ENCODE measurements around the gene FAXDC2. TPM values are rescaled to one million over a fixed set of nuclear protein-coding genes. Genes with fewer than 3 reads are reported as not detected.
"Not testable (repeated sequence)": the region's sequence is repeated elsewhere in the genome, so short reads cannot be mapped to it uniquely, and the experiment has no call there.

FAXDC2 gene
- total RNA-seq, 2 experiments from 2014 or later, result not detected

- DNase-seq; H3K4me3 Mint-ChIP-seq; CTCF ChIA-PET; intact Hi-C loops (cut with micrococcal nuclease); H3K9me3 Mint-ChIP-seq; H3K27ac Mint-ChIP-seq; H3K27me3 Mint-ChIP-seq (ENCODE audit: low read depth): not testable (repeated sequence)
- H3K4me1 Mint-ChIP-seq (ENCODE audit: low read depth), result peaks cover 16% of the 10 kb centered on the region
- H3K36me3 Mint-ChIP-seq (ENCODE audit: low read depth), result peaks cover 41% of the 10 kb centered on the region
Measured at GRCh38 chr5:154822896-154823295, 27.5 kb downstream of the FAXDC2 start.

DNA sequence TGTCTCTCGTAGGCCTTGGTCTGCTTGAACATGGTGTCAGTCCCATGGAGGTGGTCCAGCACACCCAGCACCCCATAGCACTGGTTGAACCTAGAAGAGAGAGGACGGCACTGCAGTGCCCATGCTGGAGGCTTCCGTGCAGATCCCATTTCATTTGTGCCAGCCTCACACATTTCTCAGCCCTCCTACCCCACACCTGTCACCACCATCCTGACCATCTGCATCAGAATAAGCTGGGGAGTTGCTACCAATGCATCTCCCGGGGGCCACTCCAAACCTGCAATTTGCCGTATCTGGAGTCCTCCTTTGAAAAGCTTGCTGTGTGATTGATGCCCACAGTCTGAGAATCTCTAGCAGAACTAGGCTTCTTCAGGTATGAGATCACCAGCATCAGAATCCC is 30.0 kb downstream of the FAXDC2 start:
- H3K27ac Mint-ChIP-seq, result no peak overlapping the region
- H3K4me3 Mint-ChIP-seq, result no peak overlapping the region
- intact Hi-C loops (cut with micrococcal nuclease), result no loop called here
- CTCF ChIA-PET, result interaction anchor here (0.7 kb wide), 1 partner anchor 10 kb away, joined by 3 read pairs; no protein-coding TSS in a partner anchor
- peaks cover 3% of the 10 kb centered on the region for H3K4me1 Mint-ChIP-seq (ENCODE audit: low read depth)
- H3K9me3 Mint-ChIP-seq, result no peaks in the 10 kb centered on the region
- H3K27me3 Mint-ChIP-seq (ENCODE audit: low read depth), result no peaks in the 10 kb centered on the region
- peaks cover 48% of the 10 kb centered on the region for H3K36me3 Mint-ChIP-seq (ENCODE audit: low read depth)
- DNase-seq, result no peak

DNA sequence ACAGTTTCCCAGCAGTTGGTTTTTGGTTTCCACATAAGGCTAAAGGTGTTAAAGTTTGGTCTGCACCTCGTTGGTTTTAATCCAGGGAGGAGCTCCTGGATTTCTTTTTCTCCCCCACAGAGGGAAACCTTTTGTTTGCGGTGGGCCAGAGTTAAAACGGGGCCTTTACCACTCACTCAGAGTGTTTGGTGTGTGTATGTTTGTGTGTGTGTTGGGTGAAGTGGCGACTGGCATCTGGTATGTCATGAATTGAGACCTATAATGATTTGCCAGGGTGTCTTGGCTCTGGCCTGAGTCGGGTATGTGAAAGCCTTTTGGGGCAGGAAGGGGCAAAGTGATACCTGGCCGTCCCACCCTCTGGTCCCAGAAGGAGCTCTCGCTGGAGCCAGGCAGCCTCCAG is 30.9 kb downstream of the FAXDC2 start:
- intact Hi-C loops (cut with micrococcal nuclease), result no loop called here
- peaks cover 54% of the 10 kb centered on the region for H3K36me3 Mint-ChIP-seq (ENCODE audit: low read depth)
- H3K27me3 Mint-ChIP-seq (ENCODE audit: low read depth), result no peaks in the 10 kb centered on the region
- no peaks in the 10 kb centered on the region for H3K9me3 Mint-ChIP-seq
- peaks cover 5% of the 10 kb centered on the region for H3K4me1 Mint-ChIP-seq (ENCODE audit: low read depth)
- no peak overlapping the region for H3K4me3 Mint-ChIP-seq
- no peak overlapping the region for H3K27ac Mint-ChIP-seq
- no peak for DNase-seq
- CTCF ChIA-PET, result interaction anchor here (1.2 kb wide), 1 partner anchor 169 kb away, joined by 3 read pairs; no protein-coding TSS in a partner anchor

- H3K4me3 Mint-ChIP-seq, result no peak overlapping the region
- intact Hi-C loops (cut with micrococcal nuclease), result no loop called here
- DNase-seq, result no peak
- CTCF ChIA-PET, result interaction anchor here (1.2 kb wide), 1 partner anchor 169 kb away, joined by 3 read pairs; no protein-coding TSS in a partner anchor
- peaks cover 5% of the 10 kb centered on the region for H3K4me1 Mint-ChIP-seq (ENCODE audit: low read depth)
- no peaks in the 10 kb centered on the region for H3K27me3 Mint-ChIP-seq (ENCODE audit: low read depth)
- peaks cover 53% of the 10 kb centered on the region for H3K36me3 Mint-ChIP-seq (ENCODE audit: low read depth)
- no peak overlapping the region for H3K27ac Mint-ChIP-seq
- H3K9me3 Mint-ChIP-seq, result no peaks in the 10 kb centered on the region
Measured at GRCh38 chr5:154818471-154819116, 31.8 kb downstream of the FAXDC2 start.

- intact Hi-C loops (cut with micrococcal nuclease), result no loop called here
- H3K27ac Mint-ChIP-seq, result no peak overlapping the region
- H3K9me3 Mint-ChIP-seq, result no peaks in the 10 kb centered on the region
- peaks cover 10% of the 10 kb centered on the region for H3K4me1 Mint-ChIP-seq (ENCODE audit: low read depth)
- H3K4me3 Mint-ChIP-seq, result no peak overlapping the region
- CTCF ChIA-PET, result no interaction called here
- H3K27me3 Mint-ChIP-seq (ENCODE audit: low read depth), result no peaks in the 10 kb centered on the region
- H3K36me3 Mint-ChIP-seq (ENCODE audit: low read depth), result peaks cover 54% of the 10 kb centered on the region
- DNase-seq, result no peak
Measured at GRCh38 chr5:154817815-154818214, 32.6 kb downstream of the FAXDC2 start.

- no peak overlapping the region for H3K4me3 Mint-ChIP-seq
- intact Hi-C loops (cut with micrococcal nuclease), result no loop called here
- peaks cover 17% of the 10 kb centered on the region for H3K4me1 Mint-ChIP-seq (ENCODE audit: low read depth)
- H3K9me3 Mint-ChIP-seq, result no peaks in the 10 kb centered on the region
- H3K27me3 Mint-ChIP-seq (ENCODE audit: low read depth), result no peaks in the 10 kb centered on the region
- peaks cover 57% of the 10 kb centered on the region for H3K36me3 Mint-ChIP-seq (ENCODE audit: low read depth)
- CTCF ChIA-PET, result no interaction called here
- no peak overlapping the region for H3K27ac Mint-ChIP-seq
- DNase-seq, result no peak
Measured at GRCh38 chr5:154816891-154817492, 33.4 kb downstream of the FAXDC2 start.

GRCh38 chr5:154815684-154816247 is 34.6 kb downstream of the FAXDC2 start:
- Mint-ChIP-seq H3K36me3 (ENCODE audit: low read depth) (peaks cover 63% of the 10 kb centered on the region), H3K9me3 (no peaks in the 10 kb centered on the region), H3K27me3 (ENCODE audit: low read depth) (no peaks in the 10 kb centered on the region), H3K4me3 (no peak overlapping the region), H3K27ac (no peak overlapping the region), H3K4me1 (ENCODE audit: low read depth) (peaks cover 28% of the 10 kb centered on the region)
- CTCF ChIA-PET, result no interaction called here
- intact Hi-C loops (cut with micrococcal nuclease), result no loop called here
- DNase-seq, result no peak

GRCh38 chr5:154815025-154815424 is 35.4 kb downstream of the FAXDC2 start:
- CTCF ChIA-PET, result no interaction called here
- intact Hi-C loops (cut with micrococcal nuclease), result no loop called here
- Mint-ChIP-seq H3K9me3 (no peaks in the 10 kb centered on the region), H3K27me3 (ENCODE audit: low read depth) (no peaks in the 10 kb centered on the region), H3K4me1 (ENCODE audit: low read depth) (peaks cover 28% of the 10 kb centered on the region), H3K27ac (peak overlapping the region; percentile 53), H3K4me3 (no peak overlapping the region), H3K36me3 (ENCODE audit: low read depth) (peaks cover 63% of the 10 kb centered on the region)
- DNase-seq, result no peak

GRCh38 chr5:154813736-154814135 is 36.7 kb downstream of the FAXDC2 start:
- Mint-ChIP-seq H3K27ac (peak overlapping the region; percentile 36), H3K9me3 (no peaks in the 10 kb centered on the region), H3K36me3 (ENCODE audit: low read depth) (peaks cover 62% of the 10 kb centered on the region), H3K4me3 (no peak overlapping the region), H3K4me1 (ENCODE audit: low read depth) (peaks cover 28% of the 10 kb centered on the region), H3K27me3 (ENCODE audit: low read depth) (no peaks in the 10 kb centered on the region)
- intact Hi-C loops (cut with micrococcal nuclease), result no loop called here
- no peak for DNase-seq
- CTCF ChIA-PET, result interaction anchor here (1.4 kb wide), 1 partner anchor 164 kb away, joined by 3 read pairs; no protein-coding TSS in a partner anchor

DNA sequence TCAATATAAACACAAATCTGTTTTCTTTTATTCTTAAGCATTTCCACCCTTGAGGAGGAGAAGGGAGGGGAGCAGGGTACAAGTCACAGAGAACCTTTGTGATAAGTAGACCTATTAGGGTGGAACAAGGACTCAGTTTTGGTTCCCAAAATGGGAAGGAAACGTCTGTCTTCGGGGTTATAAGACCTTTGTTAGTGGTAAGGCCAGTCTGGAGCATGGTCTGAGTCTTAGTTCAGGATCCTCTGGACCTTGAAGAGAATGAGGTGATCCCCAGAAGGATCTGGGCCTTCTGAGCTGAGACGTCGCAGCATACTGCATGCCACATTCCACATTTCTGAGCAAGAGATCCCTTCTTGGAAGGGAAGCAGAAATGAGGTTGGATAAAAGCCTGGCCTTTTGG is 37.2 kb downstream of the FAXDC2 start:
- Mint-ChIP-seq H3K4me3 (no peak overlapping the region), H3K4me1 (ENCODE audit: low read depth) (peaks cover 28% of the 10 kb centered on the region), H3K36me3 (ENCODE audit: low read depth) (peaks cover 68% of the 10 kb centered on the region), H3K9me3 (no peaks in the 10 kb centered on the region), H3K27ac (peak overlapping the region; percentile 14), H3K27me3 (ENCODE audit: low read depth) (no peaks in the 10 kb centered on the region)
- CTCF ChIA-PET, result interaction anchor here (1.4 kb wide), 1 partner anchor 163 kb away, joined by 3 read pairs; no protein-coding TSS in a partner anchor
- intact Hi-C loops (cut with micrococcal nuclease), result no loop called here
- DNase-seq, result no peak

- intact Hi-C loops (cut with micrococcal nuclease), result loop anchor here (1.0 kb wide), 2 partner anchors 57 to 162 kb away; partner anchors contain the start of gene LARP1
- Mint-ChIP-seq H3K4me3 (no peak overlapping the region), H3K27me3 (ENCODE audit: low read depth) (no peaks in the 10 kb centered on the region), H3K27ac (peak overlapping the region; percentile 11), H3K9me3 (no peaks in the 10 kb centered on the region), H3K4me1 (ENCODE audit: low read depth) (peaks cover 25% of the 10 kb centered on the region), H3K36me3 (ENCODE audit: low read depth) (peaks cover 67% of the 10 kb centered on the region)
- peak; percentile 77 for DNase-seq
- CTCF ChIA-PET, result interaction anchor here (0.9 to 2.1 kb wide), 4 partner anchors 10 to 161 kb away, joined by 3 to 12 read pairs (median 4); no protein-coding TSS in a partner anchor
Measured at GRCh38 chr5:154811653-154812465, 38.5 kb downstream of the FAXDC2 start.

DNA sequence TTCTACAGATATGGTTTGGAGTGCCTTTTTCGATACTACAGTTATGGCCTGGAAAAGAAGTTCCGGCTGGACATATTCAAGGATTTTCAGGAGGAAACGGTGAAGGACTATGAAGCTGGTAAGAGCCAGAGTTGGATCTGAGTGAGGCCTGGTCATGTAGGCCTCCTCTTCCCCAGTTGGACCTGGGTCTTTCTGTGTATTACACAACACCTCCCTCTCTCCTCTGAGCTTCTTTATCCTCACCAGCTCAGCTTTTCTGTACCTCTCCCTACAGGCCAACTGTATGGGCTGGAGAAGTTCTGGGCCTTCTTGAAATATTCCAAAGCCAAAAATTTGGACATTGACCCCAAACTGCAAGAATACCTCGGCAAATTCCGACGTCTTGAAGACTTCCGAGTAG is 39.2 kb downstream of the FAXDC2 start:
- no peaks in the 10 kb centered on the region for H3K27me3 Mint-ChIP-seq (ENCODE audit: low read depth)
- CTCF ChIA-PET, result interaction anchor here (0.6 to 2.1 kb wide), 5 partner anchors 9 to 161 kb away, joined by 3 to 12 read pairs (median 3); no protein-coding TSS in a partner anchor
- H3K27ac Mint-ChIP-seq, result no peak overlapping the region
- no peaks in the 10 kb centered on the region for H3K9me3 Mint-ChIP-seq
- no peak overlapping the region for H3K4me3 Mint-ChIP-seq
- DNase-seq, result no peak
- intact Hi-C loops (cut with micrococcal nuclease), result no loop called here
- peaks cover 24% of the 10 kb centered on the region for H3K4me1 Mint-ChIP-seq (ENCODE audit: low read depth)
- peaks cover 62% of the 10 kb centered on the region for H3K36me3 Mint-ChIP-seq (ENCODE audit: low read depth)

Measured in activated naive CD4-positive, alpha-beta T cell treated with anti-CD3 and anti-CD28 coated beads for 36 hours (primary cell).